Measurements from ENCODE around the gene TUBA3D.
"Not testable (repeated sequence)": the region's sequence is repeated elsewhere in the genome, so short reads cannot be mapped to it uniquely, and the experiment has no call there.

The TUBA3D gene

DNA sequence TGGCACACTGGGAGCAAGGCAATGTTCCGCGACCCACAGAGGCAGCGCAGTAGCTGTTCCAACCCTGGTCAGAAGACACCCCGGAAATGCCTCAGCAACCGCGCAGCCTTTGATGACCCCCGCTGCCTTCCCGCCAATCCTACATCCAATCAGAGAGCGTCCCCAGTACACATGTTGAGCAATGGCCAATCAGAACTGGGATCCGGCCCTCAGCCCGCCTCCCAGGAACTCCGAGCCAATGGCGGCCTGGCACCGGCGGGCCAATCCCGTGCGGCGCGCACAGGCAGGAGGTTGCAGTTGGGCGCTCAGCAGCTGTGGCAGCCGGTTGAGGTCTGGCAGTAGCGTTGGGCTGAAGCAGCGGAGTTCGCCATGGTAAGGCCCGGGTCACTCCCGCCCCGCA lies at the start of gene TUBA3D:
Gene TUBA3D, plus strand, starts transcription at position 289 of the 400 bp plus-strand sequence. Its CDS starts 81 bp downstream, at position 370.
- no peak for DNase-seq

DNA sequence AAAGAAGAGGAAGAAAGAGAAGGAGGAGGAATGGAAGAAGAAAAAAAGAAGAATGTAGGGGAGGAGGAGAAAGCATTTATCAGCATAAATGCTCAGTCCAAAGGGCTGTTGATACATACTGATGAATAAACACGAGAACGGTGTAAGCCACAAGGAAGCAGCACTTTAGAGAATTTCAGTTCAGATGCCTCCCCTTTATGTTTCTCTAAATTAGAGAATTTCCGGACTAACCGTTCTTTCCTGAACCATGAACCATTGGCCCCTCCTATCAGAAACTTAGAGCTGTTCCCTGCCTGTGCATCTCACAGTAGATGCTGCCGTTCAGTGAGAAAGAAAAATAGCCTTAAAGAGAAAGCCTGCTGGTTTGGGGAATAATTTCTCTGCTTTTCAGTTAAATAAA lies 49.2 kb upstream of the TUBA3D start:
- DNase-seq = no peak

GRCh38 chr2:131431336-131431735 lies 44.6 kb upstream of the TUBA3D start:
- no peak for DNase-seq

- not testable (repeated sequence) for DNase-seq
These were observed 35.0 kb upstream of the TUBA3D start for GRCh38 chr2:131440742-131441468.

GRCh38 chr2:131444736-131445514 lies 31.0 kb upstream of the TUBA3D start:
- not testable (repeated sequence) for DNase-seq

DNA sequence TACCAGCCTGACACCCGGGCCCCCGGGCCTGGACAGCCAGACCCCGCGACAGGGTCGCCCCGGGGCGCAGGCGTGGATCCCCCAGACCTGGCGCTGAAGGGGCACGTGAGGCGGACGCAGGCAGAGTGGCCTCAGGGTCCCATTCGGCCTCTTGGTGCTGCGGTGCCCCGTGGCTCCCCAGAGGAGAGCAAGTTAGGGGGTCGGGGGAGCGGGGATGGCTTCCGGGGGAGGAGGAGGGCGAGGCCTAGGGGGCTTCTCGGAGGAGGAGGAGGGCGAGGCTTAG lies 30.5 kb upstream of the TUBA3D start:
- DNase-seq = not testable (repeated sequence)

GRCh38 chr2:131445896-131446295 lies 30.0 kb upstream of the TUBA3D start:
- no peak for DNase-seq

DNA sequence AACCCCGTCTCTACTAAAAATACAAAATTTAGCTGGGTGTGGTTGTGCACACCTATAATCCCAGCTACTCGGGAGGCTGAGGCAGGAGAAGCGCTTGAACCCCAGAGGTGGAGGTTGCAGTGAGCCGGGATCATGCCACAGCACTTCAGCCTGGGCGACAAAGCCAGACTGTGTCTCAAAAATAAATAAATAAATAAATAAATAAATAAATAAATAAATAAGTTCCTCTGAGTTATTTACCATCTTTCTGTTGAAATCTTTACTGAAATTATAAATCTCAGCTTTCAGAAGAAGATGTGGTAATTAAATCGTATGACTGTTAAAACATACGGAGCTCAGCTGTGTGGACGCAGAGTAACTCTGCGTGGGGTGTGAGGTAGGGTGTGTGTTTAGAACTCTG lies 27.9 kb upstream of the TUBA3D start:
- not testable (repeated sequence) for DNase-seq

DNA sequence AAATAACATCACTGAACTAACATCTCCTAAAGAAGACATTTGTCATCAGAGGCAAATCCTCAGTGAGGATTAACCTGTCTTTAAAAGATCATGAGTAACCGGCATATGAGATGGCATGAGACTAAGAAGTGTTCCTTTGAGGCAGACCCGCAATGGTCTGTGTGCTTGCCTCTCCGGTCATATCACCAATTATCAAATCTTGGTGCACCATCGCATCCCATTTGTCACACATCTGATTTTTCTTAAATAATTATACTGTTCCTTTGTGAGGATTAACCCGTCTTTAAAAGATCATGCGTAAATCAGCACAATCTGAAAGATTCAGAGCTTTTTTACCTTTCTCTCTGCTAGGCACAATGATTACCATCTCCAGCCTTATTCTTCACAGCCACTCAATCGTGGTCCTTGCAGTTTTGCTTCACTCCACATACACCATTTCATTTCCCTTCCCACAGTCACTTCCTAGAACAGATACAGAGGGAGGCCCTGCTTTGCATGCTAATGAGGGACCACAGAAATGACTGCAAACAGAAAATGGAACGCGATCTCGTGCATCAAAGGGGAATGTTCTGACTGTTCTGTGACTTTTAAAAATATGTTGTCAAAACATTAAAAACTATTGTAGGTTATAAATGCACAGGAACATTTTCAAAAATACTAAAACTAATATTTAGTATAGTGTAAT lies 24.5 kb upstream of the TUBA3D start:
- DNase-seq = not testable (repeated sequence)

DNA sequence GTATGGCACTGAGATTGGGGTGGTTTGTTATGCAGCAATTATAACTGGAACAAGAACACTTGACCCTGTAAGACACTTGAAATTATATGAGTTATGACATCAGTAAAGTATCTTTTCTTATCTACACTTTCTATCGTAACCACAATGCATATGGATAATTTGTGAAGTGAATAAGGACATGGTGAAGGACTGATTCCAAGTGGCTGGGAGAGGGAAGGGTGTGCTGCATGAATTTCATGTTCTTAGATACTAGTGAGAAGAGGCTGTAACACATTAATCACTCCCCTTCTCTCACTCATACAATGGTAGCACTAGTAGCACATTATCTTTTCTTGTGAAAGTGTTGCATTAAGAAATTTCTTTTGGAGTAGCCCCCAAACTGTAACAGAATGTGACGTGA lies 21.0 kb upstream of the TUBA3D start:
- not testable (repeated sequence) for DNase-seq

DNA sequence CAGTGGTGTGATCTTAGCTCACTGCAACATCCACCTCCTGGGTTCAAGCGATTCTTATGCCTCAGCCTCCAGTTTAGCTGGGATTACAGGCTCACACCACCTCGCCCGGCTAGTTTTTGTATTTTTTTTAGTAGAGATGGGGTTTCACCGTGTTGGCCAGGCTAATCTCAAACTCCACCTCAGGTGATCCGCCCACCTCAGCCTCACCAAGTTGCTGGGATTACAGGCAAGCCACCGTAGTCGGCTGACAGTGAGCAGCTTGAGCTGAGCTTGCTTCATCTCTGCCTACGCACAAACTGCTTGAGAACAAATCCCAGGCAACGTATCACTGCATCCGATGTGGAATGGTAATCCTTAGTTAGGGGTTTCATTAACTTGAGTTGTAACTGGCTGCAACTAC lies 8.2 kb upstream of the TUBA3D start:
- not testable (repeated sequence) for DNase-seq

GRCh38 chr2:131470944-131471343 lies 5.0 kb upstream of the TUBA3D start:
- DNase-seq = not testable (repeated sequence)

DNA sequence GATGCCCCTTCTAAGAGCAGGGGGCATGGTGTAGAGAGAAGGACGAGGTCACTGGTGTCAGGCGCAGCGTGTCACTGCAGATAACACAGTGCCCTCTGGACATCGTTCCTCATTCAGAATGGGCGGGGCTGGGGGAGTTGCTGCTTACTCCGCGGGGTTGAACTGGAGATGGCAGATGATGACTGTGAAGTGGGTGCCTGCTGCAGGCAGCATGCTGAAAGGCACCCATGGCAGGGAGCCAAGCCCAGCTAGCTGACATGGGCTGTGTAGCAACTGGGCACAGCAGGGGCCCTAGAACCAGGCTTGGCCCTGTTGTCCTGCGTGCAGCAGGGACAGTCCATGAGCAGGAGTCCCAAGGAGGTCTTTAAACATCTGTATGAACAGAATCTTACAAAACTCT lies 4.3 kb upstream of the TUBA3D start:
- not testable (repeated sequence) for DNase-seq

- not testable (repeated sequence) for DNase-seq
These were observed 2.7 kb upstream of the TUBA3D start for GRCh38 chr2:131473266-131473665.

DNA sequence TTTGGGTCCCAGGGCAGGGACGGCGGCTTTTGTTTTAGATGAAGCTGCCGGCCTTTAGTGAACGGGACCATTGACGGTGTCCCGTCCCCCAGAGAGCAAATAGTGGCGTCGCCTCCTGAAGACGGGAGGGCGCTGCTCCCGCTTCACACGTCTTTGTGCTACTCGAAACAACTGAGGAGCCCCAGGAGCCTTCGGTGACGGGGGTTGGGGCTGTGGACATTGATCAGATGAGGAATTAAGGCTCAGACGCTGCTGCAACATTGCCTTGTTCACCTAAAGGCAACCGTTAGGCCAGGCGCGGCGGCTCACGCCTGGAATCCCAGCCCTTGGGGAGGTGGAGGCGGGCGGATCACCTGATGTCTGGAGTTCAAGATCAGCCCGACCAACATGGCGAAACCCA lies 444 bp downstream of the TUBA3D start:
- not testable (repeated sequence) for DNase-seq

DNA sequence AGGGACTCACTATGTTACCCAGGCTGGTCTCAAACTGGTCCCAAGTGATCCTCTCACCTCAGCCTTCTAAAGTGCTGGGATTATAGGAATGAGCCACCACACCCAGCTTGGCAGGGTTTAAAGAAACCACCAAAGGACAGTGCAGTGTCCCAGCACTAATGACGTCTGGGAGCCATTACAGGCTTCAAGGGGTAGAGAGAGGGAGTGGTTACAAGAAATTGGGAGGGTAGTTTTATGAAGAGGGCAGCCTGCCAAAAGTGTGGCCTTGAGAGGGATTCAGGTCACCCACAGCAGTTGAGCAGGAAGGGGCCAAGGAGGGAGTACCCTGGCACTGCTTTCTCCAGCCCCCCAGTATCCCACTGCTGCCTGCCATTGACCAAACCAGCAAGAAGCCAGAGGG lies 1.3 kb downstream of the TUBA3D start:
- not testable (repeated sequence) for DNase-seq

- DNase-seq = not testable (repeated sequence)
These were observed 2.3 kb downstream of the TUBA3D start for GRCh38 chr2:131478074-131478849.

DNA sequence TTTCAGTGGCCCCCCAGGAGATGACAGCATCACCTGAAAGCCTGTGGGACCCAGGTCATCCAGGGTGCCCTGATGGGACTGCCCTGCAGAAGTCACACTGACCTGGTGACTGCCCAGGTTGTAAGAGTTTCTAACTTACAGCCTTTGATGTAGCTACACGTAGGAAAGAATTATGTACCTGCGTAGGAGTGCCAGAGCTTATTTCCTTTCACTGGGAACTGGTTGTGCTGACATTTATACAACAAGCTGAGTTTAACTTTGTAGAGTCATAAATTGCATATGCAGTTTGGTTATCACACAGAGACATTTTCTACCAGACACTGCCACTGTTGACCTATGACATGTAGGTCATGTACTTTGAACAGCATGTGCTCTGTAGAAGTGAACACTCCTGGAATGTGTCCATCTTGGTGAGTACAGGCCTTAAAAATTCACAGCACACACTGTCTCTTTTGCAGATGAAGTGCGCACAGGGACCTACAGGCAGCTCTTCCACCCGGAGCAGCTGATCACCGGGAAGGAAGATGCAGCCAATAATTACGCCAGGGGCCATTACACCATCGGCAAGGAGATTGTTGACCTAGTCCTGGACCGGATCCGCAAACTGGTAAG lies 3.0 kb downstream of the TUBA3D start:
- not testable (repeated sequence) for DNase-seq

- not testable (repeated sequence) for DNase-seq
These were observed 4.4 kb downstream of the TUBA3D start for GRCh38 chr2:131480351-131480750.

GRCh38 chr2:131482506-131483155 lies 6.7 kb downstream of the TUBA3D start:
- DNase-seq = not testable (repeated sequence)

DNA sequence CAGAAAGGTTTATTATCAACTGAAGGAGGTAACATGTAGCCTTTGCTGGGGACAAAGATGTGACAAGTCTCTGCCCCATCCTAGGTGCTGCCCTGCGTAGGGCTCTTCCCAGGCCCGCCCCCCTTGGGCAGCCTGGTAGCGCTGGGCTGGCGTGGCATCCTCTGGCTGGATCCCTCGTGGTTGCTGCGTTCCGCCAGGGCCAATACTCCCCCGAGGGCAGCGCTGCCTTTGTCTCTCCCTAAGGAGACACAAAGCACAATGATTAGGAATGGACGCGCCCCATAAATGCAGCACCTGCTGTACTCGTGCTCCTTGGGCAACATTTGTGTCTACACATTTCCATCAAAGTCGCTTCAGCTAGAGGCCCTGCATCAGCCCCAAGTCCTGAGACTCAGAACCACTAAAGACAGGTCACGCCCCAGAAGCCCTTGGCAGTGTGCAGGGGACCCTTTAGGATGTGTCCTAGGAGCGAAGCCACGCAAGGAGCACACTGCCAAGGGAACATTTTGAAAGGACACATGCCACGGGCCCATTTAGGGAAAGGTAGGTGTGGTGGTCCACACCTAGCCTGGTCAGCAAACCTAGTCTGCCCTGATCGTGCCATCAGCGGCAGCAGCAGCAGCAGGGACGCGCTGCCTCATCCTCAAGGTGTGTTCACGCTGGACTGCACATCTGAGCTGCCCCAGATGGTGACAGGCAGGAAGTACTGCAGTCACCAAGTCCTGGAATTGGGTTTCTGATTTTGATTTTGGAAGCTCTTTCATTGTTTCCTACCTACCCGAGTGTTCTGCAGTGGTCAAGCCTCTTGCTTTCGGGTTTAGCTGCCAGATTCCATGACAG lies 8.3 kb downstream of the TUBA3D start:
- DNase-seq = not testable (repeated sequence)

All from midbrain (tissue), 1 donor.